ENCODE results near the gene WNT7A.

WNT7A gene

DNA sequence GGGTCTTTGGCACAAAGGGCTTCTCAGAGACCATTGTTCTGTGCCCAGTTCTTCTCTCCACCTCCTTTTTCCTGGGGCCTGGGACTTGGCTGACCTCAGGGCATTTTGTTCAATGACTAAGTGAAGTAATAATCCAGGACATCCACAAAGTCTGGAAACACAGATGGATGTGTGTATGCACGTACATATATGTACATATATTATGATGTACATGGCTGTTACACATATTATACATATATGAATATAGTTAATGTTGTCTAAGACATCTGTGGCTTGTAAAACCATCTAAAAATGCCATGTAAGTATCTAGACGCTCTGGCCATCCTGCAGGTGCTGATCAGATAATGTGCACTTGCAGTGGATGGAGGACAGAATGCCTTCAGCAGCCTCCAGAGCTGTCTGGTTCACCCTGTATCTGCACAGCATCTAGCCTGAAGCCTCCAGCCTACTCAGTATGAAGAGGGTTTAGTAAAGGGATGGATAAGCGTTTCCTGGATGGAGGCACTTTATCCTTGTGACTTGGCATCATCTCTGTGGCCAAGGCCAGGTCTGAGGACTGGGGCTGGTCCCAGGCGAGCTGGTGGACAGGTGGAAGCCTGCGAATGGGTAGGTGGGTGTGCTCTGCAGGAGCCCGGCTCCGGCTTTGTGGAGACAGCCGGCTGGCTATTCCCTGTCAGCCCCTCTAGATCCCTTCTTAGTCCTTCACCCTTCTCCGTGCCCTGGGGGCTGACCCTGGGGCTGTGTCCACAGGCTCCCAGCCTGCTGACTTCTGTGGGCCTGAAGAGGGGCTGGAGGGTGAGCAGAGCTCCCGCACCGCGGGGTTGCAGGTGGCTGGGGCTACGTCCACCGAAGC lies 88.4 kb downstream of the WNT7A start:
- no peak for DNase-seq

DNA sequence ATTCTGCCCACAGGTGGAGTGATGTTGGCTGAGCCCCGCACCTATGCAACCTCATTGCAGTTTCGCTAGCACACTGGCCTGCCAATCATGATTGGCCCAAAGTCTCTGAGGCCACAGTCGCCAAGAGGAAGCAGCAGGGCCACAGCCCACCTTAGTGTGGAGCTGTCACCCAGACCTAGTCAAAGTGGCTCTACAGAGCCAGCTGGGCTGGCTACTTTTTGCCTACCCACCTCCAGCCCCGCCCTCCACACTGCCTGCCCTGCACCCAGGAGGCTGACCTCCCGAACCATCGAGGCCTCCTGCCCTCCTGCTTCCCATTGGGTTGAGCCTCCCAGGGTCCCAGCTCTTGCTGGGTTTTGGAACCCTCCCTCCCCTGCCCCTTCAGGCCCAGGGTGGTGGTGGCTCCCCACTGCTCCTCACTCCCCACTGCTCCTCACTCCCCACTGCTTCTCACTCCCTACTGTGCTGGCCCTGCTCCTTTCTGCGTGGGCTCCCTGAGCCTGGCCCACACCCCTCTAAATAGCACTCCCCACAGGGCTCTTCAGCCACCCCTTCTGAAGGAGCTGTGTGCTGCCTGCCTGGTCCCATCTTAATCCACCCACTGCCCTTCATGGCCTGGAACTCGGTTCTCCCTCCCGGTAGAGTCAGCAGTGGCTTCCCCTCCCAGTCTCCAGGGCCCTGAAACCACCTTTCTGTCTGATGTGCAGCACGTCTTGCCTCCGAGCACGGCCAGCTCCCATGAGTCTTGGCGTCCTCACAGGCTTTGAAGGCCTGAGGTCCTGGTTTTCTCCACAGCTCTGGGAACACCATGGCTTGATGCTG lies 89.3 kb downstream of the WNT7A start:
- no peak for DNase-seq

DNA sequence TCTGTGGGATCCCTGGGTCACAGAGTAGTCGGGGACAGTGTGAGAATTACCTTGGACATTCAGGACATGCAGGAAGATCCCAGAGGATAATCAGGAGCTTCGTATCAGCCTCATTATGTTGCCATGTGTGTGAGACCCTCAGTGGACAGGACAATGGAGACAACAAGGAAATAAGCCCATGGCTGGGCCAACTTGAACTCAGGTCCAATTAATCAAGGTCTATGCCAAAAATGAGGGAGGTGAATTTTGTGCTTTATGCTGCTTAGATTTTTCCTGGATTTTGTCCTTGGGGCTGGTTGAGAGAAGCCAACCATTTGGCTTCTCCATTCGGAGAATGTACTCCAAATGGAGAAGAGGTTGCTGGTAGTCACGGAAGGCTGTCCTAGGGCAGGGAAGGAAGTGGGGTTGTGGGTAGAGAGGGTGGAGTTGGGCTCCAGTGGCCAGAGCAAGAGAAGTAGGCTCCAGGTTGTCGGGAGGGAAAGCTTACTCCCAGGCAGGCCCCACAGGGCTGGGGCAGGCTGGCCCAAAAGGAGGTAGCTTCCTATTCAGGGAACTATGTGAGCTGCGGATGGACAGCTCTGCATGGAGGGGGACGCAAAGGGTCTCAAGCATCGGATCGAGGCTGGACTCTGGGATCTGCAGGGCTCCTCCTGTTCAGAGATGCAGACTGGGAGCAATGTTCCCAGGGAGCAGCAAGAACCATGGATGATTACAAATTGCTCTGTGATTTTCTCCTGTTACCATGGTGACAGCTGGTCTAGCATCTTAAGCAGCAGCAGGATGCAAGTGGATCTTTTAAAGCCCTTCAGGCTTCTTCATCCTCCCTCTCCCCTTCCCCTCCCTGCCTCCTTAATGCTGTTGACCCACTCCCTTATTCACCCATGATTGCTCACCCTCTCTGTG lies 91.1 kb downstream of the WNT7A start:
- no peak for DNase-seq

DNA sequence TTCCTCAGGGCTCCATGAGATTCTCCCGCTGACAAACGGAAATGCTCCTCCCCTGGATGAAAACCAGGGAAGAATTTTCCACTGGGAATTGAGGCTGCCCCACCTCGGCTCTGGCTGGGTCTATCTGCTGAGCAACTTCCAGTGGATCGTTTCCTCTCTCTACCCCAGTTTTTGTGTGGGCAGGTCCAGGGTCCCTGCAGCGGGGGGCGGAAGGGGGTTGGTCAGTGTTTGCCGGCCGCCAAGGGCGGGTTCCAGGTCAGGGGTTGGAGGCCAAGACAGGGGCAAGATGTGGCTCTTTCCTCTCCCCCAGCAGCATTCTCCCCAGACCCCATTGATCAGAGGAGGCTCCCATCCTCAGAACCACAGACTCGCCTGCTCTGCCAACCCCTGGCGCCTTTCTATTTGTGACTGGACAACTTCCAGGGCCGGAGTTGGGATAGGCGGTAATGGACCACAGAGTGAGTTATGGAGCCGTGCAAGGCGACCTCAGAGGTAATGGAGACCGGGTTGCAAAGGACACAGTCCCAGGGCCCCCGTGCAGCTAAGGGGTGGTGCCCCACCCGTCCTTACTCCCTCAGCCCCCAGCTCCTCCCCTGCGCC lies 92.2 kb downstream of the WNT7A start:
- no peak for DNase-seq

GRCh38 chr3:13786811-13787210 lies 93.1 kb downstream of the WNT7A start:
- no peak for DNase-seq

DNA sequence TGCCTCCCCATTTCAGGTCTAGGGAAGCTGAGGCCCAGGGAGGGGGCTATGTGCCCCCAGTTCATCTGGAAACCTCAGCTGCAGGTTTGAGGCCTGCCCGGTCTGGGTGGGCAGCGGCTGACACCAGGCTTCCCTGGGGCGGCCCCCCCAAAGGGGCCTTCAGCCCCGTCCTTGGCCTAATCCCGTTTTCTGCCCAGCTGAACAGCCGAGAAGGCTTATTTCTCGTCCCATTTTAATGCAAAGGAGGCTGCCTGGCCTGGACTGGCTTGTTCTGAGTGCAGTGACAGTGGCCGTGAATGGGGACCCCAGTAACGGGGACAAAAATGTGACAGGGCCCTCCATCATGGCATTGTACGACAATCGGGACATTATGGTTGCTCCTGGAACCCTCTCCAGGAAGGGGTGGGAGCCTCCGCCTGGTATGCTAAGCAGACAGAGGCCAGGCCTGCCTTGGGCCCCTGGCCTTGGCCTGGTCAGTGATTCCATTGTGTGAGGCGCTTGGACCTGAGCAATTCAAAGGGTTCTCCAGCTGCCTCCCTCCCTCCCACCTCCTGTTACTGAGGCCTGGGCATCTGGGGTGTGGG lies 93.9 kb downstream of the WNT7A start:
- DNase-seq = no peak

DNA sequence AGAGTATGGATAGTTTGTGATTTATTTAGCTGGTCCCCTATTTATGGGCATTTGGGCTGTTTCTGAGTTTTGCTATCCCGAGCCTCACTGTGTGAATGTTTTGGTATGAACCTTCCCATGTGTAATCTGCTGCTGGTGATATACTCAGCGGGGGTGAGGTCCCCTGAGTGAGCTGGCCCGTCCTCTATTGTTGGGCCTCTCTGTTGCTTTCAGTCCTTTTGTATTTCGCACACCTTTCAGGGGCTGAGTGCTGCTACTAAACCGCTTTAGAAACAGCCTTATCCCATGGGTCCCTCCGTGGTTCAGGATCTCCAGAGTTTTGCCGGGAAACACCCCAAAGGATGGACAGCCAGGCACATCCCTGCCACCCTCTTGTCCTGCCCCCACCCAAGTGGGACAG lies 94.5 kb downstream of the WNT7A start:
- DNase-seq = no peak

DNA sequence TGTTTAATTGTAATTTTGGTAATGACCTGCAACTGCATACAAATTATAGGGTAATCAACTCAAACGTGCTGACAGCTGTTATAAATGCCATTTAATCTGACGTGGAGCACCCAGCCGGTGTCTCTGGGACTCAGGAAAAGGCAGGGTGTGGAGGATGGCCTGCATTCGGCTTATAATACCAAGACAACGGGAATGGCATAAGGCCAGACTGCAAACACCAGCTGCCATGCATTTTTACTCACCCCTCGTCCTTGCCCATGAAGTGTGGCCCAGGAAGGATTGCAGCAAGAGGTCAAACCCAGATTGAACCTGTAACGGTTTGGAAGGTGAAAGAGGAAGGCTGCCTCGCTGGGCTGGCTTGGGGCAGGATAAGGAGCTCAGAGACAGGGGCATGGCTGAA lies 96.4 kb downstream of the WNT7A start:
- DNase-seq = no peak

DNA sequence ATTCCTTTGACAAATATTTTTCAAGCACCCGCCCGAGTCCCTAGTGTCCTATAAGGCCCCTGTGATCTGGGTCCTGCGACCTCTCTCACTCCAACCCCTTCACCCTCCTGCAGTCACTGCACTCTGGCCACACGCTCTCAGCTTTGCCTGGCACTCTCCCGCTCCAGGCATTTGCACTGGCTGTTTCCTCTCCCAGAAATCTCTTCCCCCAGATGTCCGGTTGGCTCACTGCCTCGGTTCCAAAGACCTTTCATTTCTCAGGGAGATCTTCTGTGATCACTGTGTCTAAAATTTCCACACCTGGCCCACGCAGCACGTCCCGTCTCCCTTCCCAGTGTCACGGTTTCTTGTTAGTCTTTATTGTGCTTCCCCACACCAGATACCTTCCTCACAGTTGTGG lies 97.4 kb downstream of the WNT7A start:
- DNase-seq = no peak

DNA sequence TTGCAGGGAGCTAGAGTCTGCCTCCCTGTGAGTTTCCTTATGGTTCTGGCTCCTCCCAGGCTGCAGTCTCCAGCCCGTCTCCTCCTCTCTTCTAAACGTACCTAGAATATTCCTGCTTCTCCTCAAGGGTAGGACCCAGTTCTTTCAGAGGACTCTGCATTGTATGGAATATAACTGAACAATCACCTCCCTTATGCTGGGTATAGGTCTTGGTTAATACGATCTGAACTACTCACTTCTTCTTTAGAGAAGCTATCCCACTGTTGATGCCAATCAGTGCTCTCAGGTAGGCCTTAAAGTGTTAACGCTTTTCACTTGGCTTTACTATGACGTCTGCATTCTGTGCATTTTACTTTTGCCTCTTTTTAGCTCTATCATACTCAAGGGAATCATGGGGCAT lies 98.5 kb downstream of the WNT7A start:
- DNase-seq = no peak

DNA sequence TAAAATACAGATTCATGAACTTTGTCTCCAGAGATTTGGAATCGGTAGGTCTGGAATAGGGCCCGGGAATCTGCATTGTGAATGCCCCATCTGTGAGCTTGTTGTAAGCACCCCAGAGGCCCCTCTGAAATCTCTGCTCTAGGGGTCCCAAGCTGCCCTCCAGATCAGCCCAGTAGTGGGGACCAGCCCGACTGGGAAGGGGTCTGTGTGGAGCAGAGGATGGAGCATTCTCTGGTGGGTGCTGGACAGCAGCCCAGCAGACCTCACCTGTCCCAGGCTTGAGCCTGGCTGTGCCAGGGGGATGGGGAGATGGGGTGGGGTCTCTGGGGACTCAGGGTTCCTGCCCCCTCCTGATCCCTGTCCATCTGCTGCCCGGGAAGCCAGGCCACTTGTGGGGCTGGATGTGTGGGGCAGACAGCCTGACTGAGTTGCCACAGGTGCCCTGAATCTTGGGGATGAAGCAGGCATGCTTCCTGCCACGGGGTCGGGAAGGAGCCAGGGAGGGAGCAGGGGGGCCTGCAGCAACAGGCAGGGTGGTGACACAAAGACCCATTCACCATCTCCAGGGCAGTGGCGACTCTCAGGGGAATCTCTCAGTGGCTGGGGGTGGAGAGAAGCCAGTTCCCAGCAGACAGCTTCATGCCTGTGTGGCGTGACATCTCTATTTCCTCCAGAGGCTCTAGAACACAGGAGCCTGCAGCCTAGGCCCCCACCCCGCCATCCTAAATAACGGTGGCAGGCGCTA lies 99.3 kb downstream of the WNT7A start:
- no peak for DNase-seq

DNA sequence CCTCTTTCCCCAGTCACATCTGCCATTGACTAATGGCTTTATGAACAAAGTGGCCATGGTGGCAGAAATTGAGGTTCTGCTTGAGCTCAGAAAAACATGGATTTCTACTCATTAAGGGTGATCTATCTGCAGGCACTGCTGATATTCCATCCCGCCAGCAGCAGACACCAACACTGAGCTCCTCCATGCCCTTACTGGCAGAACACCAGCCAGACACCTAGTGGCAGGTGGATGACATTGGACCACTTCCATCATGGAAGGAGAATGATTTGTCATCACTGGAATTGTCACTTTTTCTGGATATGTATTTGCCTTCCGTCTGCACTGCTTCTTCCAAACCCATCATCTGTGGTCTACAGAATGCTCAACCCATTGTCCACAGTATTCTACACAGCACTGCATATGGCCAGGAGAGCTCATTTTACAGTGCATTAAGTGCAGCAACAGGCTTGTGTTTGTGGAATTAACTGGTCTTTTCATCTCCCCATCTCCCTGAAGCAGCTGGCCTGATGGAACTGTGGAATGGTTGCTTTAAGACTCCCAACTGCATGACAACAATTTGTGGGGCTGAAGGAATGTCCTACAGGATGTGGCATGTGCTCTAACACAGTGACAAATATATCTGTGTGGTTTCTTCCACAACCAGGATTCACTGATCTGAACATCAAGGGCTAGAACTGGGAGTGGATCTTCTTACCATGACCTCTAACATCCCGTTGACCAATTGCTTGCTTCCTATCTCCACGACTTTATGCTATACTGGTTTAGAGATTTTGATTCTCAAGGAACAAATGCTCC lies 103.4 kb downstream of the WNT7A start:
- no peak for DNase-seq

GRCh38 chr3:13772885-13773745 lies 106.8 kb downstream of the WNT7A start:
- DNase-seq = no peak

DNA sequence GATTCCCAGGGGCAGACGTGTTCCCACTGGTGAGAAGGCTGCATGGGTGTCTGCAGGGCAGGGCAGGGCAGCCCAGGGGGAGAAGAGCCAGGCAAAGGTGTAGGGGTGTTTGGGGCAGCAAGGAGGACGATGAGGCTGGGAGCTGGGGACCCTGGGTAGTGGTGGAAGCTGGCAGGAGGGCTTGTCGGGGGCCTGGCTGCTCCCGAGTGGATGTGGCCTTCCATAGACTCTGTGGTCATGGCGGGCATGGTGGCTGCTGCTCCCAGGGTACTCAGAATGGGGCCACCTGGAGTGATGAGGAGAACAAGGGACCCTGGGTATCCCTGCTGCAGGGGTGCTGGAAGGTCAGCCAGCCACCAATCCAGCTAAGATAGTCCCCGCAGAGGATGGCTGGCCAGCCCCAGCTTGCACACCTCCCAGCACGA lies 107.5 kb downstream of the WNT7A start:
- DNase-seq = no peak

DNA sequence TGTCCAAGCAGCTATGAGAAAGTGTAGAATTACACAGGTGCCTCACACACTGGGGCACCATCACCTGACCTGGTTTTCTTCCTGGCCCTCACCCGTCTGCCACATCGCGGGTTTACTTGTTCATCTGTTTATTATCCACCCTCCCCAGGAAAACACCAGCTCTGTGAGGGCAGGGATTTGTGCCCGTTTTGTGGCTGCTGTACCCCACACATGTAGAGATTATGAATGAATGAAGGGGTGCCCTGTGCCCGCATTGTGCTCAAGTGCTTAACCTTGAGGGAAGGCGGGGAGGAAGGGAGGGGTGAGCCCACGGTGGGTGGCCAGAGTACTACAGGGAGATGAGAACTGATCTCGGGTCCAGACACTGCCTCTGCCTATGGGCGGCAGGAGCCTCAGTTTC lies 108.4 kb downstream of the WNT7A start:
- no peak for DNase-seq

DNA sequence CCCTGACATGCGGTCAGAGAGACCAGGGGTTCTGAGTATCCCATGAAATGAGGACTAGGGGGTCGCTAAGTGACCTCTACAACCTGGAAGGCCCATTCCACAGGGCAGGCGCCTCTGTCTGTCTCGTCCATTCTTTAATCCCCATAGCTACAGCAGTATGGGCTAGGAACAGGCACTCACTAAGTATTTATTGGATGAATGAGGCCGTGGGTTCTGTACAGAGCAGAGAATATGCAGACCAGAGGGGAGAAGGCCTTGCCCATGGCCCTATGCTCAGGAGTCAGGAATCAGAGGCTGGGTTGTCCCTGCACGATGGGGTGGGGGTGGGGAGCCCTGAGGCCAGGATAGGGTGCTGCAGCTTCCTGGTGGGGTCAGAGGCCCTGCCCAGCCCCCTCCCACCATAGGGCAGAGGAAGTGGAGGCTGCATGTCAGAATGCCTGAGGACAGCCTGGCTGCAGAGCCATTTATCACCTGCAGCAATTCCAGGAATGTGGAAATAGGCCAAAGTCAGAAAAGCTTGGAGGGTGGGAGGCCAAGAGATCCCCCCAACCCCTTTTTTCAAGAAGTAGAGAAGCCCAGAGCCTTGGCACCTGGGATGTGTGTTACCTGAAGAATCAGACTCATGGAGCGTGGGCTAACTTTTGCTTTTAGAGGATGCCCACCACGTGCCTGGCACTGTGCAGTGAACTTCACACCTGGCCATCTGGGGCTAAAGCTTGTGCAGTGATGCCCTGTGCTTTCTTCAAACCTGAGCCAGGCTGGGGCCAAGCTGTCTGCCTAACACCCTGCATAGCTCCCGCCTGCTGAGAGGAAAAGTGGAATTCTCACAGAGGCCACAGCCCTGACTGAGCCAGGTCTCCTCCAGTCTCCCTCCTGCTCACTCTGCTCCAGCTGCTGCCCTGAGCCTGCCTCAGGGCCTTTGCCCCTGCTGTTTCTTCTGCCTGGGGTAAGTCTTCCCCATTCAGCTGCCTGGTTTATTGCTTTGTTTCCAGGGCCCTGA lies 109.4 kb downstream of the WNT7A start:
- no peak for DNase-seq

GRCh38 chr3:13769422-13769821 lies 110.4 kb downstream of the WNT7A start:
- DNase-seq = no peak

GRCh38 chr3:13768453-13768852 lies 111.4 kb downstream of the WNT7A start:
- DNase-seq = no peak

Data from CD4-positive, alpha-beta T cell treated with Interferon alpha-2 for 1 hour (primary cell).